Activated naive CD8-positive, alpha-beta T cell treated with anti-CD3 and anti-CD28 coated beads, Interleukin-2, amount 10 ng/mL, durations not matched to agents 7 days and 5 days (primary cell): ENCODE data around the gene SEC31B. TPM values are rescaled to one million over a fixed set of nuclear protein-coding genes. Genes with fewer than 3 reads are reported as not detected.

Experiments used
- ATAC-seq: fragments of 150-1000 bp; cut with Tn5 transposase; one replicate; pipeline ENCODE4 v1.10.0; 2021; ENCODE audit warnings: low read depth, moderate library complexity
- POLR2A ChIA-PET: fragments of 350-600 bp; sonication (Branson Sonifier 250); formaldehyde crosslinking; loops from one replicate; lab custom pipeline; 2021; ENCODE audit warnings: antibody characterized with exemption; lab: Charles Lee
- DNase-seq: peaks from one replicate; pipeline ENCODE4 v3.0.0; 2021
- H3K27ac Mint-ChIP-seq: one replicate; pipeline ENCODE4 v1.8.0; 2022; ENCODE audit warnings: mild to moderate bottlenecking, mixed read lengths
- H3K27me3 Mint-ChIP-seq: one replicate; pipeline ENCODE4 v1.8.0; 2022; ENCODE audit warnings: mild to moderate bottlenecking, moderate library complexity, mixed read lengths
- H3K36me3 Mint-ChIP-seq: one replicate; pipeline ENCODE4 v1.8.0; 2021; ENCODE audit warnings: mild to moderate bottlenecking, mixed read lengths
- H3K4me1 Mint-ChIP-seq: one replicate; pipeline ENCODE4 v1.8.0; 2021; ENCODE audit warnings: mixed read lengths
- H3K4me3 Mint-ChIP-seq: one replicate; pipeline ENCODE4 v1.8.0; 2022; ENCODE audit warnings: mild to moderate bottlenecking, moderate library complexity, mixed read lengths
- H3K9me3 Mint-ChIP-seq: one replicate; pipeline ENCODE4 v1.8.0; 2021; ENCODE audit warnings: mixed read lengths
- total RNA-seq, 2 experiments: library from RNA; stranded (reverse); gene quantifications; one replicate each; pipeline ENCODE4 v1.2.3, GENCODE V29; 2021

SEC31B gene
- total RNA-seq, 2 experiments from 2014 or later: 156 to 168 TPM

- POLR2A ChIA-PET: interaction anchor here (1.2 to 4.3 kb wide), 5 partner anchors 11 to 33 kb away, joined by 3 to 99 read pairs (median 26); no protein-coding TSS in a partner anchor
- no peak overlapping the region for H3K4me3 Mint-ChIP-seq
- peaks cover 23% of the 10 kb centered on the region for H3K36me3 Mint-ChIP-seq
- DNase-seq (no peak), ATAC-seq (no peak)
- H3K27me3 Mint-ChIP-seq: peaks cover 12% of the 10 kb centered on the region
- peaks cover 29% of the 10 kb centered on the region for H3K4me1 Mint-ChIP-seq
- peak overlapping the region; percentile 14 for H3K27ac Mint-ChIP-seq
- H3K9me3 Mint-ChIP-seq: no peaks in the 10 kb centered on the region
These were observed 35.6 kb downstream of the SEC31B start for GRCh38 chr10:100483876-100484666.

- Mint-ChIP-seq H3K9me3 (no peaks in the 10 kb centered on the region), H3K36me3 (peaks cover 18% of the 10 kb centered on the region), H3K4me3 (peak overlapping the region; percentile 80), H3K27me3 (peaks cover 12% of the 10 kb centered on the region), H3K4me1 (peaks cover 29% of the 10 kb centered on the region), H3K27ac (peak overlapping the region; percentile 69)
- ATAC-seq (no peak), DNase-seq (no peak)
- POLR2A ChIA-PET: interaction anchor here (0.8 to 4.3 kb wide), 12 partner anchors 9 to 103 kb away, joined by 3 to 99 read pairs (median 5); partner anchors contain the start of gene HIF1AN
These were observed 36.9 kb downstream of the SEC31B start for GRCh38 chr10:100482834-100483185.

- peaks cover 12% of the 10 kb centered on the region for H3K27me3 Mint-ChIP-seq
- H3K4me1 Mint-ChIP-seq: peaks cover 29% of the 10 kb centered on the region
- H3K36me3 Mint-ChIP-seq: peaks cover 18% of the 10 kb centered on the region
- POLR2A ChIA-PET: interaction anchor here (0.8 to 4.3 kb wide), 13 partner anchors 9 to 103 kb away, joined by 3 to 99 read pairs (median 5); partner anchors contain the start of gene HIF1AN
- H3K27ac Mint-ChIP-seq: peak overlapping the region; percentile 69
- no peaks in the 10 kb centered on the region for H3K9me3 Mint-ChIP-seq
- peak; percentile 87 for DNase-seq
- peak; percentile 74 for ATAC-seq
- H3K4me3 Mint-ChIP-seq: peak overlapping the region; percentile 80
These were observed 37.4 kb downstream of the SEC31B start for GRCh38 chr10:100482181-100482833.

- H3K4me1 Mint-ChIP-seq: peaks cover 29% of the 10 kb centered on the region
- peak overlapping the region; percentile 69 for H3K27ac Mint-ChIP-seq
- H3K36me3 Mint-ChIP-seq: peaks cover 12% of the 10 kb centered on the region
- peak; percentile 84 for ATAC-seq
- peak; percentile 91 for DNase-seq
- POLR2A ChIA-PET: interaction anchor here (0.7 to 4.3 kb wide), 10 partner anchors 14 to 102 kb away, joined by 3 to 99 read pairs (median 6); partner anchors contain the start of gene HIF1AN
- no peaks in the 10 kb centered on the region for H3K9me3 Mint-ChIP-seq
- peak overlapping the region; percentile 80 for H3K4me3 Mint-ChIP-seq
- H3K27me3 Mint-ChIP-seq: peaks cover 12% of the 10 kb centered on the region
These were observed 38.1 kb downstream of the SEC31B start for GRCh38 chr10:100481462-100482081.

GRCh38 chr10:100480002-100480401 is 39.7 kb downstream of the SEC31B start:
- ATAC-seq (no peak), DNase-seq (no peak)
- peaks cover 9% of the 10 kb centered on the region for H3K36me3 Mint-ChIP-seq
- no peak overlapping the region for H3K4me3 Mint-ChIP-seq
- H3K27me3 Mint-ChIP-seq: peaks cover 12% of the 10 kb centered on the region
- POLR2A ChIA-PET: interaction anchor here (1.9 to 4.3 kb wide), 2 partner anchors 15 to 19 kb away, joined by 6 to 28 read pairs; no protein-coding TSS in a partner anchor
- peak overlapping the region; percentile 16 for H3K27ac Mint-ChIP-seq
- no peaks in the 10 kb centered on the region for H3K9me3 Mint-ChIP-seq
- H3K4me1 Mint-ChIP-seq: peaks cover 29% of the 10 kb centered on the region

GRCh38 chr10:100479037-100479436 is 40.6 kb downstream of the SEC31B start:
- H3K27ac Mint-ChIP-seq: no peak overlapping the region
- peaks cover 12% of the 10 kb centered on the region for H3K27me3 Mint-ChIP-seq
- no peaks in the 10 kb centered on the region for H3K9me3 Mint-ChIP-seq
- H3K4me3 Mint-ChIP-seq: no peak overlapping the region
- peaks cover 6% of the 10 kb centered on the region for H3K36me3 Mint-ChIP-seq
- peaks cover 26% of the 10 kb centered on the region for H3K4me1 Mint-ChIP-seq
- no peak for DNase-seq
- POLR2A ChIA-PET: interaction anchor here (0.7 kb wide), 1 partner anchor 157 kb away, joined by 4 read pairs; no protein-coding TSS in a partner anchor
- no peak for ATAC-seq

GRCh38 chr10:100477970-100478369 is 41.7 kb downstream of the SEC31B start:
- POLR2A ChIA-PET: interaction anchor here (0.6 kb wide), 1 partner anchor 534 kb away, joined by 4 read pairs; no protein-coding TSS in a partner anchor

GRCh38 chr10:100470367-100470766 is 49.3 kb downstream of the SEC31B start:
- Mint-ChIP-seq H3K27me3 (peaks cover 9% of the 10 kb centered on the region), H3K4me1 (no peaks in the 10 kb centered on the region), H3K36me3 (peaks cover 10% of the 10 kb centered on the region), H3K9me3 (no peaks in the 10 kb centered on the region), H3K27ac (no peak overlapping the region), H3K4me3 (no peak overlapping the region)
- no peak for DNase-seq
- ATAC-seq: no peak
- POLR2A ChIA-PET: no interaction called here

More at GRCh38 chr10:100477970-100478369, 41.7 kb downstream of the SEC31B start:
- Mint-ChIP-seq H3K36me3 (peaks cover 8% of the 10 kb centered on the region), H3K27ac (no peak overlapping the region), H3K9me3 (no peaks in the 10 kb centered on the region), H3K4me3 (no peak overlapping the region), H3K27me3 (peaks cover 17% of the 10 kb centered on the region), H3K4me1 (peaks cover 16% of the 10 kb centered on the region)
- ATAC-seq: no peak
- DNase-seq: no peak

- no peaks in the 10 kb centered on the region for H3K4me1 Mint-ChIP-seq
- DNase-seq: no peak
- no peak for ATAC-seq
- POLR2A ChIA-PET: no interaction called here
- peaks cover 10% of the 10 kb centered on the region for H3K36me3 Mint-ChIP-seq
- peaks cover 13% of the 10 kb centered on the region for H3K27me3 Mint-ChIP-seq
- H3K4me3 Mint-ChIP-seq: no peak overlapping the region
- H3K9me3 Mint-ChIP-seq: no peaks in the 10 kb centered on the region
- no peak overlapping the region for H3K27ac Mint-ChIP-seq
These were observed 49.9 kb downstream of the SEC31B start for GRCh38 chr10:100469756-100470155.

GRCh38 chr10:100468978-100469377 is 50.7 kb downstream of the SEC31B start:
- no peaks in the 10 kb centered on the region for H3K9me3 Mint-ChIP-seq
- no peak for ATAC-seq
- no peak for DNase-seq
- no peaks in the 10 kb centered on the region for H3K4me1 Mint-ChIP-seq
- POLR2A ChIA-PET: no interaction called here
- H3K36me3 Mint-ChIP-seq: peaks cover 8% of the 10 kb centered on the region
- no peak overlapping the region for H3K27ac Mint-ChIP-seq
- H3K27me3 Mint-ChIP-seq: peaks cover 13% of the 10 kb centered on the region
- H3K4me3 Mint-ChIP-seq: no peak overlapping the region

GRCh38 chr10:100468322-100468721 is 51.3 kb downstream of the SEC31B start:
- Mint-ChIP-seq H3K27ac (no peak overlapping the region), H3K36me3 (peaks cover 6% of the 10 kb centered on the region), H3K9me3 (no peaks in the 10 kb centered on the region), H3K4me1 (no peaks in the 10 kb centered on the region), H3K27me3 (peaks cover 9% of the 10 kb centered on the region), H3K4me3 (no peak overlapping the region)
- POLR2A ChIA-PET: interaction anchor here (1.1 kb wide), 1 partner anchor 40 kb away, joined by 3 read pairs; no protein-coding TSS in a partner anchor
- DNase-seq: no peak
- ATAC-seq: no peak

- Mint-ChIP-seq H3K4me3 (no peak within 1 kb of the TSS), H3K27ac (no peak within 1 kb of the TSS), H3K36me3 (peaks cover 5% of the 10 kb centered on the region), H3K4me1 (no peaks in the 10 kb centered on the region), H3K27me3 (peaks cover 6% of the 10 kb centered on the region), H3K9me3 (peaks cover 2% of the 10 kb centered on the region)
- DNase-seq (no peak), ATAC-seq (no peak)
- POLR2A ChIA-PET: no interaction called here
These were observed 57.0 kb downstream of the SEC31B start, which contains the start of gene WNT8B for GRCh38 chr10:100462709-100463108. Gene WNT8B (plus strand): TSS chr10:100463009. CDS start chr10:100463169, 160 bp downstream.

GRCh38 chr10:100448951-100449350 is 70.7 kb downstream of the SEC31B start:
- no peak overlapping the region for H3K27ac Mint-ChIP-seq
- H3K4me1 Mint-ChIP-seq: no peaks in the 10 kb centered on the region
- peaks cover 4% of the 10 kb centered on the region for H3K27me3 Mint-ChIP-seq
- ATAC-seq (no peak), DNase-seq (no peak)
- no peaks in the 10 kb centered on the region for H3K36me3 Mint-ChIP-seq
- no peak overlapping the region for H3K4me3 Mint-ChIP-seq
- H3K9me3 Mint-ChIP-seq: no peaks in the 10 kb centered on the region
- POLR2A ChIA-PET: no interaction called here
